ENCODE measurements around the gene GALM. TPM values are rescaled to one million over a fixed set of nuclear protein-coding genes. Genes with fewer than 3 reads are reported as not detected.

Gene GALM
- polyA plus RNA-seq, 2 of the 4 experiments (the other 2 are of a cell fraction) = 33.4 to 34.2 TPM

GRCh38 chr2:38671303-38671702 is 5.4 kb downstream of the GALM start:
- H3K4me1 ChIP-seq = peaks cover 8% of the 10 kb centered on the region
- POLR2A ChIA-PET = no interaction called here
- TF ChIP-seq RCOR1 (IDR thresholded peaks at IDR 0.05; ENCODE audit: low read depth, low read length) = no peak
- TF ChIP-seq HOXB13 (CRISPR knock-in tag; IDR thresholded peaks at IDR 0.05; ENCODE audit: low read depth) = no peak
- TF ChIP-seq BCL3 (IDR thresholded peaks at IDR 0.05) = no peak
- TF ChIP-seq TP53 (CRISPR knock-in tag; IDR thresholded peaks at IDR 0.05) = no peak
- TF ChIP-seq SREBF2 (IDR thresholded peaks at IDR 0.05) = no peak
- TF ChIP-seq CEBPB (IDR thresholded peaks at IDR 0.05) = no peak
- TF ChIP-seq KDM5A (IDR thresholded peaks at IDR 0.05) = no peak
- TF ChIP-seq TFCP2L1 (CRISPR knock-in tag; IDR thresholded peaks at IDR 0.05) = no peak
- TF ChIP-seq EHMT2 (IDR thresholded peaks at IDR 0.05; ENCODE audit: low read depth) = no peak
- TF ChIP-seq FOXS1 (CRISPR knock-in tag; IDR thresholded peaks at IDR 0.05) = no peak
- no peak for TF ChIP-seq RAD21 (conservative IDR thresholded peaks at IDR 0.05 in 1 of 2, IDR thresholded peaks at IDR 0.05 in 1 of 2)
- TF ChIP-seq ZNF302 (CRISPR knock-in tag; IDR thresholded peaks at IDR 0.05) = no peak
- no peak for TF ChIP-seq CHD4 (IDR thresholded peaks at IDR 0.05; ENCODE audit: borderline replicate concordance)
- no peak overlapping the region for H3K4me2 ChIP-seq
- no peak for FAIRE-seq
- CTCF ChIA-PET = interaction anchor here (0.8 to 2.6 kb wide), 5 partner anchors 9 to 68 kb away, joined by 3 to 11 read pairs (median 5); no protein-coding TSS in a partner anchor
- no peak overlapping the region for H3K4me3 ChIP-seq
- no peak overlapping the region for H3K27ac ChIP-seq
- DNase-seq (ENCODE audit: low read depth in 1 of 2, low spot score in 1 of 2) = no peak
- 86% methylated on average over 6 of the region's 6 CpGs for whole genome bisulfite sequencing (ENCODE audit: missing lambda C conversion rate)
- H3K9me3 ChIP-seq = no peaks in the 10 kb centered on the region
- no peak for ATAC-seq

- TF ChIP-seq HOXA7 (CRISPR knock-in tag; IDR thresholded peaks at IDR 0.05) (no peak), MAX (IDR thresholded peaks at IDR 0.05) (no peak)
- no peak overlapping the region for H3K4me2 ChIP-seq
- no peak for FAIRE-seq
- DNase-seq (ENCODE audit: low read depth in 1 of 2, low spot score in 1 of 2) = no peak
- WGBS (ENCODE audit: missing lambda C conversion rate) = 97% methylated on average over 2 of the region's 2 CpGs
- no peak for ATAC-seq
- no peak overlapping the region for H3K4me3 ChIP-seq
- CTCF ChIA-PET = interaction anchor here (1.1 to 2.6 kb wide), 6 partner anchors 8 to 68 kb away, joined by 3 to 11 read pairs (median 4); no protein-coding TSS in a partner anchor
- no peak overlapping the region for H3K27ac ChIP-seq
- H3K9me3 ChIP-seq = no peaks in the 10 kb centered on the region
- H3K4me1 ChIP-seq = peaks cover 3% of the 10 kb centered on the region
- POLR2A ChIA-PET = no interaction called here
Observed at GRCh38 chr2:38671946-38672345, 6.0 kb downstream of the GALM start.

GRCh38 chr2:38672445-38673391 is 6.8 kb downstream of the GALM start:
- POLR2A ChIA-PET = no interaction called here
- H3K4me2 ChIP-seq = no peak overlapping the region
- no peak for TF ChIP-seq MAX (IDR thresholded peaks at IDR 0.05)
- no peak for TF ChIP-seq KDM1A (IDR thresholded peaks at IDR 0.05; ENCODE audit: low read depth)
- no peak for TF ChIP-seq SMC3 (IDR thresholded peaks at IDR 0.05)
- no peak for TF ChIP-seq JUN (IDR thresholded peaks at IDR 0.05)
- no peak for TF ChIP-seq KDM5A (IDR thresholded peaks at IDR 0.05)
- no peak for TF ChIP-seq CHD4 (IDR thresholded peaks at IDR 0.05; ENCODE audit: borderline replicate concordance)
- TF ChIP-seq POLR2A (IDR thresholded peaks at IDR 0.05; ENCODE audit: low read length) = no peak
- TF ChIP-seq RNF2 (IDR thresholded peaks at IDR 0.05; ENCODE audit: borderline replicate concordance, low read depth) = no peak
- no peak for TF ChIP-seq CBX8 (IDR thresholded peaks at IDR 0.05)
- TF ChIP-seq MYC (IDR thresholded peaks at IDR 0.05; ENCODE audit: borderline replicate concordance, low read length) = no peak
- no peak for TF ChIP-seq HEYL (CRISPR knock-in tag; IDR thresholded peaks at IDR 0.05)
- TF ChIP-seq EHF (CRISPR knock-in tag; IDR thresholded peaks at IDR 0.05) = no peak
- no peak for TF ChIP-seq ZSCAN20 (CRISPR knock-in tag; IDR thresholded peaks at IDR 0.05)
- no peak for TF ChIP-seq HMGXB4 (CRISPR knock-in tag; IDR thresholded peaks at IDR 0.05; ENCODE audit: borderline replicate concordance)
- no peak for TF ChIP-seq FOSB (CRISPR knock-in tag; IDR thresholded peaks at IDR 0.05)
- no peak for TF ChIP-seq FOXS1 (CRISPR knock-in tag; IDR thresholded peaks at IDR 0.05)
- TF ChIP-seq CBX2 (IDR thresholded peaks at IDR 0.05; ENCODE audit: borderline replicate concordance, low read depth) = no peak
- DNase-seq (ENCODE audit: low read depth in 1 of 2, low spot score in 1 of 2) (no peak), ATAC-seq (no peak), FAIRE-seq (no peak)
- no peak overlapping the region for H3K4me3 ChIP-seq
- CTCF ChIA-PET = interaction anchor here (0.8 to 2.6 kb wide), 5 partner anchors 9 to 69 kb away, joined by 3 to 11 read pairs (median 4); no protein-coding TSS in a partner anchor
- 83% methylated on average over 8 of the region's 8 CpGs for WGBS (ENCODE audit: missing lambda C conversion rate)
- H3K4me1 ChIP-seq = no peaks in the 10 kb centered on the region
- no peak overlapping the region for H3K27ac ChIP-seq
- H3K9me3 ChIP-seq = no peaks in the 10 kb centered on the region
